Kasumi-1 (cell line): Measurements from ENCODE around the gene SLC7A1.

Source experiments
- DNase-seq, 2 experiments: peaks; one replicate each; lab custom pipeline; 2025; lab: John Stamatoyannopoulos, UW

SLC7A1 gene

DNA sequence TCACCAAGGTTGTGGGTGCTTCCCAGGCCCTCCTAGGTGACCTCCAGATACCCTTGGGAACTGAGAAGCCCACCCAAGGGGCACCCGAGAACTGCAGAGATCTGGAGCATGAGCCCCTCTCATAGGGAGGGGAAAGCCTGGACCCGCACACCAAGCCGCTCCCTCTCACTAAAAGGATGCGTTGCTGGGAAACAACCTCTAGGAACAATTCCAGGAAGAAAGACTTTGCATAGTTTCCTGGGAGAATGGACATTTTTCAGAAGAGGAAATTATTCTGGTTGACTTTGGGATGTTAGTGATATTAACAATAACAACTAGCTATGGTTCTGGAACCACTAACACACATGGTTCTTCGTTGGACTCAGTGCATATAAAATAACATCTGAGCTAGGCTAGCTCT lies 64.6 kb downstream of the SLC7A1 start:
- no peak for DNase-seq

DNA sequence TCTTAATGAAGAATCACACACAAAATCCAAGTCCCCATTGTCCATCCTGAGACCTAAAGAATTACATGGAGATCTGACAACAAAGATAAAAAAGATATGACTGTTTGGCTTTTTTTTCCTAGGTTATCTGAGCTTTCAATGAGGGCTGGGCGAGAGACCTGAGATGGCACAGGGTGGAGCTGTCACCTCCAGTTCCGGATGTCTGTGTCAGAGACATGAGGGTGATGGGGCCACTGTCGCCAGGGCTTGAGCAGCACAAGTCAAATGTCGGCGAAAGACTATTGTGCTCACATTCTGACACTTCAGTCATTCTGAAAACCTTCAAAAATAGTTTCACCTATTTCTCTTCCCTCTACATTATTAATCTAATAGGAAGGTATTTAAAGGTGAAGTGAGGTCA lies 65.7 kb downstream of the SLC7A1 start:
- DNase-seq = no peak

GRCh38 chr13:29527916-29528315 lies 67.6 kb downstream of the SLC7A1 start:
- DNase-seq = no peak

- no peak for DNase-seq
These were observed 68.0 kb downstream of the SLC7A1 start for GRCh38 chr13:29527511-29527910.

GRCh38 chr13:29526741-29527140 lies 68.7 kb downstream of the SLC7A1 start:
- DNase-seq = no peak

DNA sequence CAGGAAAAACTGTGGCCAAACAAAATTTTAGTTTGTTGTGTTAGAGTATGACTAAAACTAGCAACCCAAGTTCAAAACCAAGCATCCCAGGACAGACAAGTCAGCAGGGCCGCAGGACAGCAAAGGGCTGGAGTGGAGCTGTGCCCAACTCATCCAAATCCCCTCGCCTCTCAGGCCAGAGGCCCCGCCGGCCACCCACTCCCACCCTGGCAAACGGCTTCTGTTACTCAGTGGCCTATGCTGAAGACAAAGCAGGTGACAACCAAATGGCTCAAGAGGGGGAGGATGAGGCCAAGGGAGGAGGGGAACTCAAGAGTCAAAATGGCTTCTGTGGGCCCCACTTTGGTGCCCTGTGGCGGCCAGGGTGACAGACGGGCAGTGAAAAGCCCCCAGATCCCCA lies 69.7 kb downstream of the SLC7A1 start:
- DNase-seq = no peak

GRCh38 chr13:29524641-29525040 lies 70.8 kb downstream of the SLC7A1 start:
- DNase-seq = no peak

- DNase-seq = no peak
These were observed 71.3 kb downstream of the SLC7A1 start for GRCh38 chr13:29524176-29524575.

DNA sequence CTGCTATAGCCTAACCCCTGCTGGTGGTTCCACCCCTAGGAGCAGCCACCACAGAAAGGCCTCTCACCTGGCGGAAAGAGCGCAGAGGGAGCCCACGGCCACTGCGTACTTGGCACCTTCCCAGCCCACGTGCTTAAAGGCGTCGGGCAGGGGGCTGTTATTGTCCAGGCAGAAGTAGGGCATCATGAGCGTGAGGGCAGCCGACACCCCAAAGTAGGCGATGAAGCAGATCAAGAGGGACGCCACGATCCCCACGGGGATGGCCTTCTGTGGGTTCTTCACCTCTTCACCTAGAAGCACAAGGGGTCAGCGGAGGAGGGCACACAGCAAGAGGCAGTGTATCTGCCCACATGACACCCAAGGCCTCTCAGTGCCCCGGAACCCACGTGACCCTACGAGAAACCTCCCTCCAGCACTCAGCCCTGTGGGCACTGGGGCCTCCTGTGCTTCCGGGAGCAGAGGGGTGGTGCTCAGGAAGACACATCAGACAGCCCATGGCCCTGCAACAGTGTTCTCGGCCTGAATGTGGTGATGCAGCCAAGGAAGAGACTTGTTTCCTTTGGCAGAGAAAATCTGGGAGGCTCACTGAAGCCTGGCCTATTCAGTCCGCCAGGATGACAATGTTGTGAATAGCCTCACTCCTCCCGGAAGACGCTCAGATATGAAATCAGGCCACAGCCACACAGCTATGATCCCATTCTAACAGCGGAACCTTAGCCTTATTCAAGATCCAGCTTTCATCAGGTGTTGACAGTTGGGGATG lies 72.1 kb downstream of the SLC7A1 start:
- DNase-seq = no peak

- DNase-seq = no peak
These were observed 73.3 kb downstream of the SLC7A1 start for GRCh38 chr13:29522044-29522685.

GRCh38 chr13:29521336-29521735 lies 74.2 kb downstream of the SLC7A1 start:
- DNase-seq = no peak

DNA sequence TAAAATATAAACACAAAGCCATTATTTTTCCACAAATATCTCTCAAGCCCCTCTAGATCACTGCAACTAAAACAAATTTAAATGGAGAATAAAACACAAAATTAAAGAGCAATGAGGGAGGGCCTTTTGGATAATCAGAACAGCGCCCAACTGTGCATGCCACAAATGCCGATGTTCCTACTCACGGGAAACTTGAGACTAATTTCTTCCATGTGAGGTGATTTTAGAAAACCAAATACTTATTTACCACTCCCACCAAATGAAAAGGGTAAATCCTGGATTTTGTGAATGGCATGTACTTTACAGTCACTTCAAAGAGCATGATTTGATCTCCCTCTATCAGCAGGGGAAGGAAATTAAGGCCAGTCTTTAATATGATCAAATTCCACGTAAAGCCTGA lies 74.8 kb downstream of the SLC7A1 start:
- no peak for DNase-seq

GRCh38 chr13:29519921-29520320 lies 75.6 kb downstream of the SLC7A1 start:
- DNase-seq = no peak

DNA sequence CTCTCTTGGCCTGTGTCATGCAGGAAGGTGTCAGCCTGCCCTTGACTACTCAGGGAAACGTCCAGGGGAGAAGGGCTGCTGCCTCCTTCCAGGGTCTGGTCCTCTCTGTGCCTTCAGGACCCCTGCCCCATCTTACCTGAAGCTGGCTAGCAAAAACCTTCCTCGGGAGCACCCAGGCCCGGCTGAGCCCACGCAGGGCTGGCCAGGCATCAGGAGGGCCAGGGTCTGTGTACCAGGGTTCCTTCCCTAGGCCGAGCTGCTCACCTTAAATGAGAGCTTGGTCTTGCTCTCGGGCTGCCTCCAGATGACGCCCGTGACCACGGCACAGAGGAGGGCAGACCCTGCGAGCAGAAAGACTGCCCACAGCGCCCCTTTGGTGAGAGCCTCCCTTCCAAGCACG lies 78.6 kb downstream of the SLC7A1 start:
- DNase-seq = no peak

- no peak for DNase-seq
These were observed 79.5 kb downstream of the SLC7A1 start for GRCh38 chr13:29516012-29516411.

DNA sequence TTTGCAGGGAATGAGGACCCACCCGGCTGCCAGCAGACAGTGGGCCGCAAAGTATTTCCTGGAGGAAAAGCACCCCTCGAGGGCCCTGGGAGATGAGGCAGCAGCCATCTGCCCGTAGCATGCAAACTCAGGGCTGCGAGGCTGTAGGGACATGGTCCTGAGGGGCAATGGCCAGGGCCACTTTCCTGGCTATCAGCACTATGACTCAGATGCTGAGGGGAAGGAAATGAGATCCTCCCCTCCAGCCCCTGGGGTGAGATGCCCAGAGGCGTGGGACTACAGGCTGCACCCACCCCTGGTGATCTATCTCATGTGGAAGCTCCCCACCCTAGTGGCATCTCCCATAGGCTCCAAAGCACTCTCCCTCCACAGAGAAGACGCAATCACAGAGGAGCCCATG lies 80.1 kb downstream of the SLC7A1 start:
- no peak for DNase-seq

GRCh38 chr13:29514720-29515310 lies 80.7 kb downstream of the SLC7A1 start:
- no peak for DNase-seq

GRCh38 chr13:29513981-29514719 lies 81.3 kb downstream of the SLC7A1 start:
- DNase-seq = no peak

DNA sequence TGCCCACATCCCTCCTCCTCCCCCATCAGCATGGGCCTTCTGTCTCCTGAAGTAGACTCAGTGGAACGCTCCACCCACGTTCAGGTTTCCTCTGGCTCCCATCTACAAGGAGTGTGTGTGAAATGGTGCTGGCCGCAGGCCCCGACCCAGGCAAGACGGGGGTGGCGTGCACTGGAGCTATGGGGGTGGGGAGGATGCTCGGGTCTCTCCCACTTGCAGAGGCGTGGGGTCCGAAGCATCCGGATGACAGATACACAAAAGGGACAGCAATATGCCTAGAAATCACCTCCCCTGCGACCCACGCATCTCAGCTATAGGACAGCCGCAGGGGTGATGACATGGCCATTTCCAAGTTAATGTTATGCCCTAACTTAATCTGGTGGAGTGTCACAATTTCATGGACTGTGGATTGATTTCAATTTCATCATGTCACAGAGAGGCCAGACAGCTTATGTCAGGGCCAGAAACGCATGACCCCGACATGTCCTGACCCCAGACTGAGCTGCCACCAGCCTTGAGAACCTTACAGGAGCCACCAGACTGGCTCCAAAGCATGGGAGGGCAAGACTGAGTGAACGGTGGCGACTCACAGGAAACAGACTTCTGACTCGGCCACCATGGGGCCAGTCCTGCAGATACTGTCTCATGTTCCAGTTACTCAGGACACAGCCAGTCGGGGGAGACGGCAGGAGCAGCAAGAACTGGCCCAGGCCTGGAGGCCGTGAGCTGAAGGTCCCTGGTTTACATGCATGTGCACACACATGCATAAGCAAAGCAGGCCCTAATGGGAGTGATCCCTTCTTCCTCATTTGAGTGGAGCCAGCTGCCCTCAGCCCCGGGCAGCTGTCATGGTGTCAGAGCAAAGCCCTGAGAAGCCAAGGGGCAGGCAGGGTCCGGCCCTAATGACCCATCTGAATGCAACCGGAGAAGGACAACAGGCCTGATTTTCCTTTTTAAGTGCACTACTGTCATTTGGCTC lies 82.2 kb downstream of the SLC7A1 start:
- no peak for DNase-seq

- DNase-seq = no peak
These were observed 83.5 kb downstream of the SLC7A1 start for GRCh38 chr13:29511980-29512379.

DNA sequence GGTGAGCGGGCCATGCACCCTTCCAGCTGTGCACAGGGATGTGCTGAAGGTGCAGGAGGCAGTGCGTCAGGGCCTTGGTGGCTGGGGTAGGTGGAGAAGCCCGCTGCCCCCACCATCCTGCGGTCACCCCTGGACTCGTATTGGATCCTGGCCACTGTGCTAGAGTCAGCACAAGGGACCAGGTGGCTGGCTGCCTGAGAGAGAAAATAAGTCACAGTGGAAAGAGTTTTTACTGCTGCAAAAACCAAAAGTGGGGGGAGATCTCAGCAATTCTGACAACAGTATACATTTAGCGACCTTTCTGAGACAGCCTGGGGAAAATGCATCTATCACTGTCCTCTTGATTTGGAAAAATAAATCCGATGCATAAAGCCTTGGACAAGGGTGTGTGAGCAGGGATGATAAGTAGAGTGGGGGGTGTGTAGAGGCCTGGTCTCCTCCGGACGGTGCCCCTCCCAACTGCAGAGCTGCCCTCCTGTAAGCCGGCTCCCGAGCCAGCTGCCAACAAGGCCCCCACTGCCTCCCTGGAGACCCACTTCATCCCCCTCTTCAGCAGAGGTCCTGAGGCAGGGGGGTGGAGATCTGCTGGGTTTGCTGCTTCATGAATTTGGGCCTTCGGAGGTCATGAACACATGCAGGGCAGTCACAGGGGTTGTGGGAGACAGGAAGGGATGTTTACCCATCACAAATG lies 84.2 kb downstream of the SLC7A1 start:
- DNase-seq = no peak
